Ectodermal cell (in vitro differentiated cells): ENCODE measurements around the gene GPR3.

Source experiments
- H3K27ac ChIP-seq: 2 replicates; pipeline ENCODE4 v1.7.0; 2013; ENCODE audit warnings: mild to moderate bottlenecking, low read depth, low read length; ENCODE audit not compliant: insufficient read depth, poor library complexity, severe bottlenecking
- H3K27me3 ChIP-seq: 2 replicates; pipeline ENCODE4 v1.7.0; 2013; ENCODE audit warnings: mild to moderate bottlenecking, low read length; ENCODE audit not compliant: insufficient read depth, control insufficient read depth, poor library complexity, severe bottlenecking
- H3K36me3 ChIP-seq: one replicate; pipeline ENCODE4 v1.7.0; 2013; ENCODE audit warnings: low read length; ENCODE audit not compliant: control insufficient read depth, insufficient read depth
- H3K4me1 ChIP-seq: one replicate; pipeline ENCODE4 v1.7.0; 2013; ENCODE audit warnings: low read length; ENCODE audit not compliant: control insufficient read depth, insufficient read depth
- H3K4me3 ChIP-seq: 2 replicates; pipeline ENCODE4 v1.7.0; 2013; ENCODE audit warnings: low read depth, low read length, control low read depth; ENCODE audit not compliant: insufficient read depth
- H3K9me3 ChIP-seq: 2 replicates; pipeline ENCODE4 v1.7.0; 2013; ENCODE audit warnings: mild to moderate bottlenecking, low read length, moderate library complexity; ENCODE audit not compliant: control insufficient read depth
- WGBS, 2 experiments: methylation state at CpG; one replicate each; pipeline ENCODE4 v1.1.7; 2013; ENCODE audit warnings: missing lambda C conversion rate in 2 of 2; 5-methylcytosine and 5-hydroxymethylcytosine counted together

GPR3 gene

DNA sequence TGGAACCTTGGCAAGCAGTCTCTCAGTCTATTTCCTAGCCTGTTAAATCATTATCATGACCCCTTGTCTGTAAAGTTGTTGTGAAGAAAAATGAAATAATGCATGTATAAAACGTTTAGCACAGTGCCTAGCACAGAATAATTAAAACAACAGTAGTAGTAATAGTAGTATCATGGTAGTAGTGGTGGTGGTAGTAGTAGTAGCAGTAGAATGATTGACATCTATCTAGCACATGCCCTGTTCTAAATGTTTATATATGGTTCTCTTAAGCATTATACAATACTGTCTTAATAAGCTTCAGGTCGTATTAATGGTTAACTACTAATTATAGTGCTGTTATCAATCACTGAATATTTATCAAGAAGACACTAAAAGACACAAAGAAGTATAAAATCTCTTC is 46.7 kb downstream of the GPR3 start:
- no peak overlapping the region for H3K27ac ChIP-seq
- no peaks in the 10 kb centered on the region for H3K9me3 ChIP-seq
- H3K4me3 ChIP-seq, result no peak overlapping the region
- peaks cover 18% of the 10 kb centered on the region for H3K4me1 ChIP-seq
- H3K36me3 ChIP-seq, result no peaks in the 10 kb centered on the region
- H3K27me3 ChIP-seq, result no peaks in the 10 kb centered on the region
- 56 to 82% methylated on average over 1 of the region's 2 CpGs for WGBS, 2 experiments

DNA sequence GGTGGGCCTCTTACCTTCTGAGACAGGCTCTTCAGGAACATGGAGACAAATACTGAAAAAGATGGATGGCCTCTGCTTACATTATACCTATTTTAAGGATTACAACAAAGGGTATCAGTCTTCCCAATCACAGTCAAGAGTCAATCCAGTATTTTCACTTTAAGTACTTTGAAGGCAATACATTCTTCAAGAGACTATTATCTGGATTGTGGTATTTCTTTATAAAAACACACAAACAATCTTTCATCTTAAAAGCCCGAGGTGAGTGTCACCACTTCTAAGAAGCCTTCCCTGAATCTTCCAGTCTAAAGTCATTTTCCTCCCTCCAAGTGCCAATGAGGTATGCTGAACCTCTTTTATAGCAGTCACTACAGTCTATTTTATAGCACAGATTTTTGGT is 52.2 kb downstream of the GPR3 start:
- Histone ChIP-seq H3K27me3 (no peaks in the 10 kb centered on the region), H3K36me3 (no peaks in the 10 kb centered on the region), H3K4me1 (no peaks in the 10 kb centered on the region), H3K27ac (no peak overlapping the region), H3K4me3 (no peak overlapping the region), H3K9me3 (no peaks in the 10 kb centered on the region)
- 90 to 96% methylated on average over 1 of the region's 1 CpG for WGBS, 2 experiments
